Activated gamma-delta T cell treated with anti-CD3 and anti-CD28 coated beads, Interleukin-2, amount 50 U/mL, for 16 hours (primary cell): ENCODE data around the gene CASZ1.

Source experiments
- DNase-seq: peaks from one replicate; pipeline ENCODE4 v3.0.0-alpha.2; 2020; ENCODE audit warnings: low read depth

CASZ1 gene

DNA sequence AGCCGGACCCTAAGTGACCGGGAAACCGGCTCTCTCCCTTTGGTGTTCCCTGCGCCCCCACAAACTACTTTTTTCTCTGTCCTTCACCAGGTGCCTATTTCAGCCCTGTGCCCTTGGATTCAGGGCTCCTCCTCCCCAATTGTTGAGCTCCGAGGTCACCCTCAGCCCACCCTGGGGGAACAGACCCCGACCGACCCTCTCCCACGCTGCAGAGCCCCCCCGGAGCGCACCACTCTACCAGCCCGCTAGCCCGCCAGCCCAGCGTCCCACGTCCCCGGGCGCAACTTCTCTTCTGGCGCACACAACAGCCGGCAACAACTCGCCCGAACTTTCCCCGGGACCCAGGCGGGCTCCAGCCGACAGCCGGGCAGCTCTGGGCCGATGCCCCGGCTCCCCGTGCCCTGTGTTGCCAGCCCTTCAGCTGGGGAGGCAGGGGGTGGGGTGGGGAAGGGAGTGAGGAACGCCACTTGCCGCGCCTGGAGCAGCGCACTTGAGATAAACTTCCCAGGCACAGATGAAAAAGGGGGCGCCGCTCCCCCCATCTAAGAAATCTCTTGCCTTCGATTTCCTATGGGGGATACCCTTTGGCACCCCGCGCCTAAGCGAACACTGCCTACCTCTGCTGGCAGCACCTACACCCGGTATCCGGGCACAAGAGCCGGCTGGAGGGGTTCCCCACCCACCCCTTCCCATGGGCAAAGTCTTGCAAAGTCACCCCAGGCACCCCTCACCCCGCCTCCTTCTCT, 997 bp downstream of the CASZ1 start:
- DNase-seq = no peak

DNA sequence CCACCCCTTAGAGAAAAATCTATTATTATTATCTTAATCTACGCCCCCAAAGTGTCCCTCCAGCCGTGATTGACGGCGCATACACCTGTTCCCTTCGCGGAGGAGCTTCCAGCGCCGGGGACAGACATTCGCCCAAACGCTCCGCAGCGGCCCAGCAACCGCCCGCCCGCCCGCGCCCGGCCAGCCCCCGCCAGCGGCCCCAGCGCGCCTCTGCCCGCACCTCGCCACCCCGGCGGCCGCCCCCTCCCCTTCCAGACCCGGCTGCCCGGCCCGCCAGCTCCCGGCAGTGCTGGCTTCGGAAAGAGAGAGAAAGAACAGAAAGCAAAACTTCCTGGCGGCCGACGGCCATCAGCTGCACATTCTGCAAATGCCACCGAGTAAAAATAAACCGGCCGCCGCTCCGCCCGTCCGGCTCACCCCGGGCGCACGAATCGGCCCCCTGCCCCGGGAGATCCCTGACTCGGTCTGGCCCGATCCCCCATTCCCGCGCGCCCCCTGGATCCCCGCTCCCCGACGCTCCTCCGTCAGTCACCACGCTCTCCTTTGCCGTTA, 1.6 kb downstream of the CASZ1 start:
- no peak for DNase-seq

DNA sequence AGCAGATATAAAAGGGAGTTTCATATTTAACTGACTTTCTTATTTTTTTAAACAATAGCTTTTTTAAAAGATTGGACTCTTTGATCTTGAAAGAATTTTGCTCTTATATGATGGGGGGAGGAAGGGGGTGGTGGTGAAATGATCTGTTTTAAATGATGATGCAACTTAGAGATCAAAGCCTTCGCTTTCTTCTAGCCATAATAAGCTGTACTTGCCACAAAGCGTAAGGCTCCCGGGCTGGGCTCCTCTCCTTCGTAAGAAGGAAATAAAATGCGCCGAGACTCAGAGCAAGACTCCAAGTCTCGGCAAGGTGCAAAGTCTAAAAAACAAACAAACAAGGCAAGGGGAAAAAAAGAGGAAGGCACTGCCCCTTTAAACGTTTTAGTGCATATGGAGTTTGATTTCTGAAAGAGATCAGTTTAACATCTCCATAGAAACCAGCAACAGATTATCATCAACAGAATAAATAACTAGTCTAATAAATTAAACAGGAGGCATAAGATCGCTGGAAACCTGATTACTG, 3.3 kb downstream of the CASZ1 start:
- DNase-seq = no peak

DNA sequence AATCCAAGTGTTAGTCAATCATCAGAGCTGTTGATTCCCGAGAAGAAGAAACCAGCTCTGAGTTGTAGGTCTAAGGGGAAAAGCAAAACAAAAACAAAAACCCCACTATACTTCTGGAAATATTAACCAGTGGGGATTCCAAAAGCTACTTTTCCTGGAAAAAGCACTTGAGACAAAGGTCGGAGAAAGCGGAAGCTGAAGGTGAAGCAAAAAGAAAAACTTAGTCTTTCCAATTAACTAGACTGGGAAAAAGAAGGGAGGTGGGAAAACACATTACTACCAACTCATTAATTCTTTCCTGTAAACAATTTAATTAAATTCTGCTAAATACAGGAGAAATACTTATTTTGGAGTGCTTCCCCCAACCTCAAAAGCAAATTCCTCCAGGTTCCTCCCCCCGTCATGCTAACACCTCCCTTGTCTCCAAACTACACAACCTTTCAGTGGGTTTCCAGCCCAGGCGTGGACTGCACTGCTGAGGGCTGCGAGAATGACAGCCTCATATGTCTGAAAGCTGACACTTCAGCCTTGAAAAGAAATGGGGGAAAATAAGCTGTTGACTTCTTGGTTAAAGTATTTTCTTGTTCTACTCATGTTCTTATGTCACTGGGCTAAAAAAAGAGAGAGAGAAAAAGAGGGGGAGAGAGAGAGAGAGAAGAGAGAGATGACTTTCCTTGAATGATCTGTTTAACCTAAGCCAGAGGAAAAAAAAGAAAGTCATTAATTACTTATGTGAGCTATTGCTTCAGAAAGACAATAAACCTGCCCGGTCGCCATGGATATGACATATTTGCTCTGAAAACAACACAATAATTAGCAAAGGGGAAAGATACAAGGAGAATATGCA, 5.1 kb downstream of the CASZ1 start:
- no peak for DNase-seq

DNA sequence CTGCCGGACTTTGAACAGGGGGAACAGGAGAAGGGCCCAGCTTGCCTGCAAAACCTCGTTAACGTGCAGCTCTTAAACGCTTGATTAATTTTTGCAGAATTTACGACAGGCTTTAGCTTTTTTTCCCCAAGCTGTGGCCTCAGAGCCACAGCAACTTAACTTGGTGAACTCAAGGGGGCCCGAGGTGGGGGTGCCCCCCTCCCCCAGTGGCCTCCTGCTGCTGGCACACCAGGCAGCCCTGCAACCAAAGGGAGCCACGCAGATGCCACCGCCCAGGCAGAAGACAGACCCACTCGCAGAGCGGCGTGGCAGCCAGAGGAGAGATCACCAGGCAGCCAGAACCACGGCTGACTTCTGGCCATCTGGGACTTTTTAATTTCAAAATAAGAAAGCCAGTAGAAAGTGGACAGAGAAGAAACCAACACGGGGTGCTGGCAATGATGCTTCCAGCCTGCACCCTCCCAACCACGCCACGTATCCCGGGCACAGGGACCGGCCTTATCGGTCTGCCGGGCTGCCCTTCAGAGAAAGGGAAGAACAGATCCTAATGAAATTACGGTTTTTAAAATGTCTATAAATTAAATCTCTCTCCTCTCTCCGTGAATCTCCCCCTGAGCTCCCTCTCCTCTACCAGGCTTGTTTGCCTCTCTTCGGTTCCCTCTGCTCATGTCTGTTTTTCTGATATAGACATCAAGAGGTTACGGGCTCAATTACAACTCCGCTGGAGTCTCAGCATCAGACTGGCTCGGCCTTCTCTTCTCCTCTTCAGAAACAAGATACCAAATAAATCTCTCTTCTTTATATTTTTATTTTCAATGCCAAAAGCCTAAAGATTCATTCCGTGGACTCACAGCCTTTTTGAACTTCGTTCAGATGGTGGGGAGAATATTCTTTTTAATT, 6.4 kb downstream of the CASZ1 start:
- no peak for DNase-seq

DNA sequence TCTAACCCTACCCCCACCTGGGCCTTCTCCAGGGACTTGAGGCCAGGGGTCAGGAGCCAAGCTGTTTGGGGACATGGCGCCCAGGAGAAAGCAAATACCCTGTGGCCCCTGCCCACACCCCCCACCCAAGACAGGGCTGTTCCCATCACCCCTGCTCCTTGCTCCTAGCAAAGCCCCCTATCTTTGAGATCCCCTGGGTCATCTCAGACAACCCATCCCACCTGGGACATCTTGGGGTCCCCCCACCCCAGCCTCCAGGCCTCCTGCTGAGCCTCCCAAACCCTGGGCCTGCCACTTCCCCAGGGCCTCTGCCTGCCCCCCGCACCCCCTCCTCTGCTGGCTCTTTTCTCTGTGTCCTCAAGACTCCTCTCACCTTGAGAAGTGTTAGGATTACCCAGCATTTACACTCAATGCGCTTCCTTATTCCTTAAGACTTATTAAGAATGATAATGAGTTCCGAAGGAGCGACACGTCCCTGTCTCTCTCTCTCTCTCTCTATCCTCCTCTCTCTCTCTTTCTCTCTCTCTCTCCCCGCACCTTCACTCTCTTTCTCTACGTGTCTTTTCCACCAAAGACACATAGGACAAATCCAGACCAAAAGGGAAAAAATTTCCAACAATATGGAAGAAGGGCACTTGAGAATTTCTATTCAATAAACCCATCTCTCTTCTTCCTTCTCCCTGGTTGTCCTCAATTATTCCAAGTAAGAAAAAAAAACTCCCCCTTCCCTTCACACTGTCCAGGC, 7.2 kb downstream of the CASZ1 start:
- DNase-seq = no peak

DNA sequence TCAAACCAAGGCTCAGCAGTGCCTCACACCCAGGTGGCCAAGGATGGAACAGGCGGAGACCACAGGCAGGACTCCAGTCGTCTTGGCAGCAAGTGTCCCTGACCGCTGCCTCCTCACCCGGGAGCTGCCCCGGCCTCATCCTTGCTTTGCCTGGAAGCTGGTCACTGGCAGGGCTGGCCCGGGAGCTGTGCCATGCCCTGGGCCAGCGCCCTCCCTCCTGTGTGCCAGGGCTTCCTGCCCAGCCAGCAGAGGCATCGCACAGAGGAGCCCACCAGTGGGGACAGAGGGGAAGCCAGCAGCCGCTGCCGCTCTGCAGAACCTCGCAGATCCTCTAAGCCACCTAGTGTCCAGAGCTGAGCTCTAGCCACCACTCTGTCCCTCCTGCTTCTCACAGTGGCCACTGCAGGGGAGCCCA, 7.8 kb downstream of the CASZ1 start:
- DNase-seq = no peak

DNA sequence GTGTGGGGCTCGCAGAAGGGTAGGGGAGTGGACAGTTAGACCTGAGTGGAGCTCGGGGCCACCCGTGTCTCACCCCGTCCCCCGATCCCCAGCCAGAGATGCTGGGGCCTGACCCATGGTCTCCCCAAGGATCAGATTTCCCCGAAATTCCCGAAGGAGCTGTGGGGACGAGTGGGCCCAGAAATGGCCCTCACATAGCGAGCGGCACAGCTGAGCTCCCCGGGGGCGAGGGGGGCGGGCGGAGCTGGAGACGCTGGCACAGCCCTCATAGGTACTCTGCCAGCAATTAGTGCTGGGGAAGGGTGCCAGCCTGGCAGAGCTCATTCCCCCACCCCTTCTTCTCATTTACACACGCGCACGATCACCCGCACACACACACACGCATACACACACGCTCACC, 9.2 kb downstream of the CASZ1 start:
- no peak for DNase-seq

DNA sequence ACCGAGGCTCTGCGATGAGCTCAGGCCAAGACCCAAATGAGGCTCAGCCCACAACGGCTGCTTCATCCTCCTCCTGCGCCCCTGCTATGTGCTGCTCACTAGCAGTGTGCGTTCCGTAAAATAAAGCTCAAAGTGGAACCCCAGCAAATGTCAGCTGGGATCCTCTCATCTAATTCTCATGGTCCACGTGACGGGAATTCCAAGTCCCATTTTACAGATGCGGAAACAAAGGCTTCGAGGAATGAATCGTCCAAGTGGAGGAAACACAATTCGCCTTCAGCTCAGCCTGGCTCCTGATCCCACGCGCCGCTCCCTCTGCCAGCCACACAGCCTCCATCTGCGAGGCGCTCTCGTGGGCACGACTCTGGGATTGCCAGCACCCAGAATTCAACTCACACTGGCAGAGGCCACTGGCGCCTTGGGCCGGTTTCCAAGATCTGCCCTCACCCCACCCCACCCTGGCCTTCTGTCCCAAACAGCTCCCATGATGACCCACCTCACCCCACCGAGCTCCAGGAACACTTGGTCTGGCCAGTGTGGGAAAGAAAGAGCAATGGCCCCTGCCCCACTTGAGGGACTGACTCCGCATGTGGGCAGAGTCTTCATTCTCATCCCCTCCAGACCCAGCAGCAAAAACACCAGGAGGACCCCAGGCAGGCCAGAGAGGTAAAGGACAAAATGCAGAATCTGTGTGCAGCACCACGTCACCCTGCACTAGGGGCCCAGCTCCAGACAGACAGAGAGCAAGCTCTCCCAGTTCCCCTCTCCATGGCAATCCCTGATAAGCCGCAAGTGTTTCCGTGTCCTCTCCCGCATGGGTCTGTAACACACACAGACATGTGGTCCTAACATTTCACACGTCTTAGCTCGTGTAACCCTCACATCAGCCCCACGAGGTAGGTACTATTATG, 10.5 kb downstream of the CASZ1 start:
- no peak for DNase-seq

DNA sequence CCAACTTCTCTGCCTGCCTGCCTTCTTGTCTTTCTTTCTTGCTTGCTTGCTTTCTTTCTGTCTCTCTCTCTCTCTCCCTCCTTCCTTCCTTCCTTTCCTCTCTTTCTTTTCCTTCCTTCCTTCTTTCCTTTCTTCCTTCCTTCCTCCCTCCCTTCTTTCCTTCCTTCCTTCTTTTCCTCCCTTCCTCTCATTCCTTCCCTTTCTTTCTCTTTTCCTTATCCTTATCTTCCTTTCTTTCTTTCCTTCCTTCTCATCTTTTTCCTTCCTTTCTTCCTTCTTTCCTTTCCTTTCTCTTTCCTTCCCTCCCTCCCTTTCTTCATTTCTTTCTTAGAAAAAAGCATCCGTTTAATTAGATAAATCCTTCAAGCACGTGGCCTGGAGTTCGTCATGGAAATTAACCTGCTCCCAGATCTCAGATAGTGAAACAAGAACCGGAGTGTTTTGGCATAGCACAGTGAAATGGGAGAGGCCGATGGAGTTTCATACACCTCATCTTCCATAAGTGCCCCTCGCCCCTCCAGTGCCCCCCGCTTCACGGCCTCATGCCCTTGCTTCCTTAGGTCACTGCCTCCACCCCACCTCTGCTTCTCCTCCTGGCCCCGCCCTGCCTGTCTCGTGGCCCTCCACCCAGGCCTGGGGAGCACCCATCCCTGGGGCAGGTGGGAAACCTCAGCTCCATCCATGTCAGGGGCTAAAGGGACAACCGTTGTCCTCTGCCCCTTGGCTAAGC, 11.3 kb downstream of the CASZ1 start:
- DNase-seq = no peak

DNA sequence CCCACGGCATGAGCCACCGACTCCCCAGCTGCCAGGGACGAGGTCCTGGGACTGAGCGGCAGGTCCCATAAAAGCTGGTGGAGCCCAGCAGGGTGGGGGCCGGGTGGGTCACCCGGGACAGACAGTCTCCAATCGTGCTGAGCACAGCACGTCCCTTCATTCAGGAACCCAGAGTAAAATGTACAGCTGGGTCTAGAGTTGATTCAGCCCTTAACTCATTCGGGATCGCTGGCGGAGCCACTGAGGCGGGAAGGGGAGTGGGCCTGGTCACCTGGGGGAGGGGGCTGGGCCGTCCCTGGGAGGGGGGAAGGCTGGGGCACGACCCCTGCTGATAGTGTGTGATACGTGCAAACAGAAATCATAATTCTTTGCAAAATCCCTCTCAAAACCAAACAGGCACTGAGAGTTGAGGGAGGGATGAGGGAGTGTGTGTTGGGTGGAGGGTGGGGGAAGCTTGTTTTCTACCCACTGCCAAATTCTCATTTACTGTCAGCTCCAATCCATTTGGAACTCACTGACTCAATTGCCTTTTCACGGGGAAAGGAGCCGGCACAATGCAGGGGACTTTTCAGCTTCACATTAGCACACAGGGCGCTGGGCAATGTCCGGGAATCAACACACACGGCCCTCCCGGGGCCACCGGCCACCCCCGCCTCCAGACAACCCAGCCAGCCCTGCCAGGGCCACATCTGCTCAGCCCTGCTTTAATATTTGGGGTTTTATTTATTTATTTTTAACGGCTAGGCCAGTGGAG, 13.8 kb downstream of the CASZ1 start:
- no peak for DNase-seq

DNA sequence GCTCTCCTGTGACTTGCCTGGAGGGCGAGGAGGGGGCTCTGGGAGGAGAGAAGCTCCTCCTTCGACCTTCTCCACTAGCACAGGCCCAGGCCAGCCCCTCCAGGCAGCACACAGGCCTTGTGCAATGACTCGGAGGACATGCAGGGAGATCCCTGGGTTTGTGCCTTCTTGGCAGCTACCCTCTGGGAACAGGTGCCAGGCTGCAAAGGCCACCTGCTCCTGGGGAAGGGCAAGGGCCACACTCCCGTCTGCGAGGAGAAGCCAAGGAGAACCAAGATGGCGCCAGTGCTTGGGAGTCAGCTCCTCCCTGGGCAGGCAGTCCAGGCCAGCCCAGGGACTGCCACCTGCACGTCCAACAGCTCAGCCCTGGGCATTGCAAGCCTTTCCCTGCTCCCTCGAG, 15.3 kb downstream of the CASZ1 start:
- no peak for DNase-seq

DNA sequence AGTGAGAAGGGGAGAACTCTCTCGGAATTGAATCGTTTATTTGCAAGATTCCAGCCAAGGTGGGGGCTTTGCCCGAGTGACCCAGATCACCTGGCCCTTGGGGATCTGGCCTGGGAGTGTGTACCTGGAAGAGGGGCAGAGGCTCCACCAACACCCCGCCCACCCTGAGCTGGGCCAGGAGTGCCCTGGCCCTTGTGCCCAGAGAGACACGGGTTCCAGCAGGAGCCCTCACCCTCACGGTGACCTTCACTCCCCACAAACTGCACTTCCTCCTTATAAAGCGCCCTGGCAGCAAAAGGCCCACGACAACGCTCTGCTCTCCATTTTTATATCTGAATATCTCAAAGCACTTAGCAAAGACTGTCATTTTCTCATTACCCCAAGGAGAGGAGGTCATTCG, 16.6 kb downstream of the CASZ1 start:
- DNase-seq = no peak

DNA sequence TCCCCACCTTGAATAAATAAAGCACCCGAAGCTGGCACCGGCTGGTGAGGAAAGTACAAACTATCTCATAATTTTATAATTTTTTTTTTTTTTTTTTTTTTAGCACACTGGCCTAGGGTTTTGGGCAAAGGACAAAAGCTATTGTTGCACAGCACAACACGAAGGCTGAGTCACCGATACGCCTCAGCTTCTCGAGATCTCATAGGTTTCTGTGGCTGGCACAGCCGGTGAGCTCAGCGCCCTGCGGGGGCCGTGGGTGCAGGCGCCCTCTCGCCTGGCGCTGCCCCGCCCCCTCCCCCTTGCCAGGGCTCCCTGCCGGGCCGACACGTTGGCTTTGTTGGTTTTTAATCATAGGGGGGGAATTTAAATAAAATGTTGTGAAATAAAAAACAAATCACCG, 17.2 kb downstream of the CASZ1 start:
- no peak for DNase-seq

DNA sequence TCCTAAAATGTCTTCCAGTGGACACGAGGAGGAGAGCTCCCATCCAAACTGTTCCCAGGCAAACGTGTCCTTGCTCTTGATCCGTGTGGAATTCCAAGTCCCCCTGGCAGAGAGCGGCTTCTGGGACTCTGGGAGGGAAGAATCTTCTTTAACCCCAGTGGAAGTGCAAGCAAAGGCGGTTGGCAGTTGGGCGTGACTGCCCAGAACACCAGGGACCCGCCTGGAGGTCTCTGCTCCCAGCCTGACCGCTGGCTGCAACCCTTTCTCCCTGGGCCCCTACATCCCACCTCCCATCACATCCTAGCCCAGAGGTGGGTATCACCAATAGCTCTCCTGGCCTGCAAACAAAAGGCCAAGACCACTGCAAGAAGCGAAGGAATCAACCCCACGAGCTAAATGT, 17.8 kb downstream of the CASZ1 start:
- no peak for DNase-seq

DNA sequence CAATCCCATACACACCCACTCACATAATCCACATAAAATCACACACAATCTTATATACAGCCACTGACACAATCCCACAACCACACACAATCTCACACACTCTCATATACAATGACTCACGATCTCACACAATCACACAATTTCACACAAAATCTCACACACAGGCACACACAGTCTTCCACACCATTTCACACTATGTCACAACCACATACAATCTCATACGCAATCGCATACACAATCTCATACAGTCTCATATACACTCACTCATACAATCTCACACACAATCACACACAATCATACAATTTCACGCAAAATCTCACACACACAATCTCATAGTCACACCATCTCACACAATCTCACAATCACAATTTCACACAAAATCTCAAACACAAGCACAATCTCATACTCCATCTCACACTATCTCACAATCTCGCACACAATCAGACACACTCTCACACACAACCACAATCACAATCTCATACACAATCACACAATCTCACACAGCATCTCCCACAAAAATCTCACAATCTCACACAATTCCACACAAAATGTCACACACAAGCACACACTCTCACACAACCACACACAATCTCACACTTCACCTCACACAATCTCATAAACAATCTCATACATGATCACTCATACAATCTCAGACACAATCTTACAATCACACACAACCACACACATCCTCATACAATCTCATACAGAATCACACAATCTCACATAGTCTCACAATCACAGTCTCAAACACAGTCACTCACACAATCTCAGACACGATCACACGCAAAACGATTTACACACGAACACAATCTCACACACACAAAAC, 18.5 kb downstream of the CASZ1 start:
- DNase-seq = no peak

DNA sequence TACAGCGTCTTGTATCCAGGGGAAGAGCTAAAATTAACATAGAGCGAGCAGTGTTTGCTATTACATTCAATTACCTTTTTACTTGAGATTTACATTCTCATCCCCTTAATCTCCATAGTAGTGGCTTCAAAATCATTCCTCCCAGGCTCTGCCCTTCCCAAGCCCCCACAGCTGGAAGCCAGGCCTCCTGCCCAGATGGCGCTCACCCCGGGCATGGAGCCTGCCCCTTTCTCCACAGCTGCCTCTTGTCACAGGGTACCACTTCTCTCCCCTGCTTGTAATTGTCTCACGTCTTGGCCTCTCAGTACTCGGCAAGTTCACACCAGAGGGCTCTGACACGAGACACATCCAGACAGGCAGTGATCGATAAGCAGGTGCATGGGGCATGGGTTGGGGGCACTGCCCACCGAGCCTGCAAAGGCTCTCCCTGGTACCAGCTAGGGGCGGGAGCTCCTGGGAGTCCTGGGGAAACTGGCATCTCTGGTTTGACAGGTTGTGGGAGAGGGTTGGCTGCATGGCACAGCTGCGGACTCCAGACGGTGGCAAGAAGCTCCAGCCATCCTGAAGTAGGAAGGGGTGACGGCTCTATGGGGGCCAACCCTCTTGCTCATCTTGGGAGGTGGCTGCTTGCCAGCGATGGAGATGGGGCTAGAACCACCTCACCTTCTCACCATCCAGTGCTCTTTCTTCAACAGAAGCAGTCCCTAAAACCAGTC, 20.1 kb downstream of the CASZ1 start:
- DNase-seq = no peak
